IPS-20b (cell line): Measurements from ENCODE around the gene CSHL1.
"Not testable (repeated sequence)": the region's sequence is repeated elsewhere in the genome, so short reads cannot be mapped to it uniquely, and the experiment has no call there.

Source experiments
- H3K27ac ChIP-seq: one replicate; pipeline ENCODE4 v1.5.1; 2013; ENCODE audit warnings: low read length
- H3K27me3 ChIP-seq: 2 replicates; pipeline ENCODE4 v1.6.1; 2013; ENCODE audit warnings: mild to moderate bottlenecking, low read length, inconsistent platforms; ENCODE audit not compliant: insufficient read depth
- H3K36me3 ChIP-seq: 2 replicates; pipeline ENCODE4 v1.6.1; 2013; ENCODE audit warnings: low read depth, mild to moderate bottlenecking, inconsistent platforms, low read length, moderate library complexity; ENCODE audit not compliant: insufficient read depth
- H3K4me1 ChIP-seq: 2 replicates; pipeline ENCODE4 v1.6.1; 2013; ENCODE audit warnings: mild to moderate bottlenecking, control low read depth, inconsistent platforms, low read length, moderate library complexity; ENCODE audit not compliant: insufficient read depth
- H3K4me3 ChIP-seq: 2 replicates; pipeline ENCODE4 v1.5.1; 2013; ENCODE audit warnings: mild to moderate bottlenecking, low read length, inconsistent platforms
- H3K9ac ChIP-seq: 2 replicates; pipeline ENCODE4 v1.6.1; 2013; ENCODE audit warnings: low read depth, mild to moderate bottlenecking, inconsistent platforms, low read length, moderate library complexity
- H3K9me3 ChIP-seq: 2 replicates; pipeline ENCODE4 v1.6.1; 2013; ENCODE audit warnings: mild to moderate bottlenecking, low read depth, low read length, inconsistent platforms; ENCODE audit not compliant: insufficient read depth

CSHL1 gene

GRCh38 chr17:63874061-63874626, 36.9 kb downstream of the CSHL1 start:
- H3K4me1 ChIP-seq, H3K4me3 ChIP-seq, H3K9ac ChIP-seq, H3K36me3 ChIP-seq, H3K27ac ChIP-seq, H3K27me3 ChIP-seq, H3K9me3 ChIP-seq: not testable (repeated sequence)

GRCh38 chr17:63873577-63873976, 37.5 kb downstream of the CSHL1 start, which contains the start of gene CSH2:
Gene CSH2 (minus strand): TSS chr17:63873677. CDS start chr17:63873614, 63 bp downstream.
- H3K27me3 ChIP-seq, H3K27ac ChIP-seq, H3K9ac ChIP-seq, H3K9me3 ChIP-seq, H3K4me1 ChIP-seq, H3K36me3 ChIP-seq, H3K4me3 ChIP-seq: not testable (repeated sequence)

GRCh38 chr17:63871646-63872365, 39.3 kb downstream of the CSHL1 start:
- not testable (repeated sequence) for H3K9me3 ChIP-seq, H3K9ac ChIP-seq, H3K36me3 ChIP-seq, H3K27ac ChIP-seq, H3K27me3 ChIP-seq, H3K4me3 ChIP-seq, H3K4me1 ChIP-seq

GRCh38 chr17:63870292-63870665, 40.8 kb downstream of the CSHL1 start:
- H3K27ac ChIP-seq, H3K4me1 ChIP-seq: not testable (repeated sequence)

GRCh38 chr17:63869491-63870291, 41.4 kb downstream of the CSHL1 start:
- H3K4me3 ChIP-seq, H3K4me1 ChIP-seq, H3K27me3 ChIP-seq, H3K27ac ChIP-seq, H3K9ac ChIP-seq, H3K9me3 ChIP-seq, H3K36me3 ChIP-seq: not testable (repeated sequence)

More at GRCh38 chr17:63870292-63870665, 40.8 kb downstream of the CSHL1 start:
- not testable (repeated sequence) for H3K4me3 ChIP-seq, H3K9ac ChIP-seq, H3K9me3 ChIP-seq, H3K27me3 ChIP-seq, H3K36me3 ChIP-seq

GRCh38 chr17:63866625-63867024, 44.4 kb downstream of the CSHL1 start:
- not testable (repeated sequence) for H3K9ac ChIP-seq, H3K27me3 ChIP-seq, H3K4me1 ChIP-seq, H3K27ac ChIP-seq, H3K4me3 ChIP-seq, H3K36me3 ChIP-seq, H3K9me3 ChIP-seq
